Endothelial cell of umbilical vein (primary cell): ENCODE data around the gene OLFML2A. TPM values are rescaled to one million over a fixed set of nuclear protein-coding genes. Genes with fewer than 3 reads are reported as not detected.

Source experiments
- BruUV-seq: library from RNA; stranded (reverse); fragments of 400-500 nt; replicated peaks from 2 replicates; lab custom pipeline; 2021; lab: Mats Ljungman, UMichigan
- CTCF ChIA-PET: fragments of 300-600, 350-600 bp; sonication (Branson Sonifier 250); formaldehyde crosslinking; loops from one replicate; lab custom pipeline; 2021; ENCODE audit warnings: antibody characterized with exemption, inconsistent platforms; lab: Charles Lee
- POLR2A ChIA-PET: fragments of 300-600, 350-600 bp; sonication (Branson Sonifier 250); formaldehyde crosslinking; loops from one replicate; lab custom pipeline; 2021; ENCODE audit warnings: antibody characterized with exemption, inconsistent platforms; lab: Charles Lee
- DNase-seq: peaks from one replicate; pipeline ENCODE4 v3.0.0-alpha.2; 2011; ENCODE audit warnings: low read depth, low spot score
- FAIRE-seq: peaks from 2 replicates; lab custom pipeline; 2011; peaks lifted over from hg19 to GRCh38; lab: Jason Lieb, UNC
- H2AFZ ChIP-seq: 2 replicates; pipeline ENCODE4 v1.6.0; 2012; ENCODE audit warnings: low read depth, low read length, control low read depth, inconsistent platforms
- H3K27ac ChIP-seq: 2 replicates; pipeline ENCODE4 v1.5.1; 2011; ENCODE audit warnings: low read depth, mild to moderate bottlenecking, control low read depth, low read length, moderate library complexity; ENCODE audit not compliant: insufficient read depth
- H3K27me3 ChIP-seq, 2 experiments: 2 replicates each; pipeline versions ENCODE4 v1.6.0 to v1.6.1; 2011; ENCODE audit warnings: low read length in 2 of 2, mixed read lengths in 1 of 2; ENCODE audit not compliant: control insufficient read depth in 2 of 2, insufficient read depth in 2 of 2
- H3K36me3 ChIP-seq, 2 experiments: 2 replicates in 1 of 2; 3 replicates in 1 of 2; pipeline ENCODE4 v1.5.1; 2011; ENCODE audit warnings: low read length in 2 of 2, mild to moderate bottlenecking in 1 of 2, moderate library complexity in 1 of 2; ENCODE audit not compliant: control insufficient read depth in 2 of 2, insufficient read depth in 2 of 2; ENCODE audit errors: extremely low read depth in 1 of 2
- H3K4me1 ChIP-seq: 3 replicates; pipeline ENCODE4 v1.5.1; 2011; ENCODE audit warnings: mild to moderate bottlenecking, low read length; ENCODE audit not compliant: control insufficient read depth, insufficient read depth; ENCODE audit errors: extremely low read depth
- H3K4me2 ChIP-seq: 2 replicates; pipeline ENCODE4 v1.6.1; 2011; ENCODE audit warnings: low read length, control low read depth, mixed read lengths; ENCODE audit not compliant: insufficient read depth
- H3K4me3 ChIP-seq, 3 experiments: fragments of 200-600 bp in 1 of 3; sonication (generic), shearing (Covaris generic) in 1 of 3; replicated peaks in 1 of 3; 2 replicates each; pipeline ENCODE4 v1.5.1; 2011 to 2016; ENCODE audit warnings: control low read depth in 3 of 3, low read length in 3 of 3, mild to moderate bottlenecking in 2 of 3, inconsistent platforms in 1 of 3, low read depth in 1 of 3, moderate library complexity in 1 of 3; ENCODE audit not compliant: insufficient read depth in 1 of 3
- H3K79me2 ChIP-seq: 2 replicates; pipeline ENCODE4 v1.6.0; 2012; ENCODE audit warnings: low read length, inconsistent platforms; ENCODE audit not compliant: control insufficient read depth, insufficient read depth
- H3K9ac ChIP-seq: replicated peaks from 2 replicates; pipeline ENCODE3; 2011; ENCODE audit warnings: low read length, control low read depth; ENCODE audit not compliant: insufficient read depth; ENCODE audit errors: extremely low read depth
- H3K9me1 ChIP-seq: replicated peaks from 3 replicates; pipeline ENCODE4 v1.6.0; 2011; ENCODE audit warnings: mild to moderate bottlenecking, low read length; ENCODE audit not compliant: control insufficient read depth, insufficient read depth; ENCODE audit errors: extremely low read depth
- H3K9me3 ChIP-seq: replicated peaks from 2 replicates; pipeline ENCODE4 v1.5.1; 2012; ENCODE audit warnings: low read length, inconsistent platforms; ENCODE audit not compliant: control insufficient read depth, insufficient read depth
- H4K20me1 ChIP-seq: replicated peaks from 2 replicates; pipeline ENCODE3; 2011; ENCODE audit warnings: mild to moderate bottlenecking, low read length; ENCODE audit not compliant: control insufficient read depth, insufficient read depth; ENCODE audit errors: extremely low read depth
- EZH2 ChIP-seq: IDR thresholded peaks from 2 replicates; pipeline ENCODE4 v1.6.1; 2012; ENCODE audit warnings: borderline replicate concordance, low read depth, mild to moderate bottlenecking, moderate library complexity, low read length, inconsistent platforms; ENCODE audit not compliant: severe bottlenecking
- FOS ChIP-seq: IDR thresholded peaks from 2 replicates; pipeline ENCODE4 v1.6.1; 2011; ENCODE audit warnings: mild to moderate bottlenecking, low read length, moderate library complexity, borderline replicate concordance; ENCODE audit not compliant: insufficient read depth
- GATA2 ChIP-seq: IDR thresholded peaks from 2 replicates; pipeline ENCODE4 v1.7.0; 2011; ENCODE audit warnings: low read depth, mild to moderate bottlenecking, moderate library complexity, mixed read lengths, low read length; ENCODE audit not compliant: insufficient read length, insufficient read depth
- JUN ChIP-seq: IDR thresholded peaks from 2 replicates; pipeline ENCODE4 v1.6.1; 2011; ENCODE audit warnings: borderline replicate concordance, low read depth; ENCODE audit not compliant: insufficient read length, insufficient read depth
- MYC ChIP-seq: IDR thresholded peaks from one replicate; pipeline ENCODE4 v1.6.1; 2011; ENCODE audit warnings: mild to moderate bottlenecking, low read depth, low read length
- POLR2A ChIP-seq: IDR thresholded peaks from 2 replicates; pipeline ENCODE4 v1.6.1; 2012; ENCODE audit warnings: low read depth, mild to moderate bottlenecking, control low read depth, low read length
- POLR2AphosphoS5 ChIP-seq: IDR thresholded peaks from 2 replicates; pipeline ENCODE4 v1.6.1; 2012; ENCODE audit warnings: low read depth, mild to moderate bottlenecking, control low read depth, low read length, moderate library complexity; ENCODE audit not compliant: insufficient read depth
- dilution Hi-C: fragments of 300-500 bp; cut with MboI; formaldehyde crosslinking; loops from one replicate; pipeline ENCODE4 v1.15.0; 2019; ENCODE audit warnings: low sequenced_read_pairs; ENCODE audit not compliant: extremely low pct_ligation_motif_present
- intact Hi-C: fragments of 100-400 bp; cut with micrococcal nuclease; formaldehyde crosslinking; loops from one replicate; pipeline ENCODE4 v1.10.0; 2022
- polyA plus RNA-seq, 4 experiments: library from polyadenylated mRNA; depleted of rRNA in 3 of 4; stranded (reverse) in 3 of 4; unstranded in 1 of 4; fragments of >200 nt; gene quantifications; 2 replicates each; pipeline versions ENCODE4 v1.2.1 to v1.2.3, GENCODE V29; 2011 to 2012; ENCODE audit warnings: missing spikeins in 1 of 4
- total RNA-seq: library from RNA; stranded (reverse); gene quantifications from 2 replicates; pipeline ENCODE4 v1.2.3, GENCODE V29; 2021
- TF ChIP-seq, protein P1 (sequence below): IDR thresholded peaks from 2 replicates; pipeline ENCODE4 v1.6.1; 2011; ENCODE audit not compliant: insufficient read depth, insufficient read length
- TF ChIP-seq, protein P2 (sequence below), 2 donors: IDR thresholded peaks; 1 replicate in 1 of 2; 2 replicates in 1 of 2; pipeline ENCODE4 v1.5.1; 2011; ENCODE audit warnings: low read length in 2 of 2, mild to moderate bottlenecking in 2 of 2, moderate library complexity in 2 of 2, control low read depth in 1 of 2, inconsistent platforms in 1 of 2, low read depth in 1 of 2; ENCODE audit not compliant: insufficient read depth in 1 of 2; ENCODE audit errors: extremely low read depth in 1 of 2

Gene OLFML2A
- total and polyA plus RNA-seq, 2 donors (not counting 3 experiments of a cell fraction or from before 2014, with no cell fraction given): 0.92 to 1.1 TPM

DNA sequence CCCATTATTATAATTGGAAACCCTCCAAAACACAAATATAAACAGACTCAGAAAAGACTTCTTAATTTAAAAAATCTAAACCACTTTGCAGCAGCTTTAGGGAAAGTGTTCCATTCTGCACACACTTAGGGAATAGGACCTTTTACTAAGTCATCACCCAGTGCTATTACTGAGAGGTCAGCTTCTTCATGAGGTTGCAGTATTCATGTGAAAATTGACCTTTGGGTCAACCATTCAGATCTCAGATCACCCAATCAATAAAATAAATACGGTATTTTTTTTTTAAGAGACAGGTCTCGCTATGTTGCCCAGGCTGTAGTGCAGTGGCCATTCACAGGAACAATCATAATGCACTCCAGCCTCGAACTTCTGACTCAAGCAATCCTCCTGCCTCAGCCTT lies 27.6 kb upstream of the OLFML2A start:
- Histone ChIP-seq H3K27ac (no peak overlapping the region), H3K36me3 (no peaks in the 10 kb centered on the region), H3K9ac (no peak overlapping the region), H3K9me1 (no peaks in the 10 kb centered on the region), H3K4me2 (no peak overlapping the region), H3K4me3 (no peak overlapping the region), H3K9me3 (no peaks in the 10 kb centered on the region), H2AFZ (no peak overlapping the region), H3K27me3 (peaks cover 3 to 6% of the 10 kb centered on the region in 2 experiments), H3K79me2 (no peaks in the 10 kb centered on the region), H3K4me1 (no peaks in the 10 kb centered on the region), H4K20me1 (no peaks in the 10 kb centered on the region)
- no TSS peak for BruUV-seq
- dilution Hi-C loops: no loop called here
- DNase-seq: no peak
- intact Hi-C loops: no loop called here
- ChIA-PET POLR2A (interaction anchor here (0.6 kb wide), 1 partner anchor 13 kb away, joined by 3 read pairs; no protein-coding TSS in a partner anchor), CTCF (interaction anchor here (0.6 to 1.4 kb wide), 4 partner anchors 14 to 132 kb away, joined by 3 to 4 read pairs (median 3); partner anchors contain the start of gene WDR38)
- FAIRE-seq: no peak
- TF ChIP-seq MYC (no peak), JUN (no peak), POLR2A (no peak), GATA2 (no peak), POLR2AphosphoS5 (no peak), FOS (no peak), EZH2 (no peak)
- TF ChIP-seq, protein P1, sequence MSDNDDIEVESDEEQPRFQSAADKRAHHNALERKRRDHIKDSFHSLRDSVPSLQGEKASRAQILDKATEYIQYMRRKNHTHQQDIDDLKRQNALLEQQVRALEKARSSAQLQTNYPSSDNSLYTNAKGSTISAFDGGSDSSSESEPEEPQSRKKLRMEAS: no peak

DNA sequence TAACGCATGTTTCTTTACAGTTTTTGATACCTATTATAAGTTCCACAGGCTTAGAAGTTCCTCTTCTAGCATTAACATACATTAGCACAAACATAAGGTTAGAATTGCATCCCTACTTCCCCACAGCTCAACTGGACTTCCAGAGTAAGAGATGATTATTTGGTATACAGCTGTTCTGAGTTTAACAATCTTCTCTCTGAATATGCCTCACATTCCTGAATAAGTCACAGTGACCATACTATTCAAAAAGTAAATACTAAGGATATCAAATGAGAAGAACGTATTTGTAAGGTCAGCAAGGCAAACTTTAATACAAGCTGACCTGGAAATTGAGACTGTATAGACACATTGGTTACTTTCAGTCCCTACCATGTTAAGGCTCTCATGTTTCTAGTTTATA lies 27.2 kb upstream of the OLFML2A start:
- CTCF ChIA-PET: interaction anchor here (0.6 to 1.1 kb wide), 2 partner anchors 103 to 133 kb away, joined by 3 read pairs; partner anchors contain the start of gene WDR38
- Histone ChIP-seq H3K9me3 (no peaks in the 10 kb centered on the region), H3K9ac (no peak overlapping the region), H3K36me3 (no peaks in the 10 kb centered on the region), H4K20me1 (no peaks in the 10 kb centered on the region), H3K4me1 (no peaks in the 10 kb centered on the region), H3K27ac (no peak overlapping the region), H3K4me2 (no peak overlapping the region), H3K79me2 (no peaks in the 10 kb centered on the region), H3K27me3 (peaks cover 7 to 11% of the 10 kb centered on the region in 2 experiments), H3K9me1 (no peaks in the 10 kb centered on the region), H3K4me3 (no peak overlapping the region), H2AFZ (no peak overlapping the region)
- DNase-seq: no peak
- intact Hi-C loops (no loop called here), dilution Hi-C loops (no loop called here)
- POLR2A ChIA-PET: no interaction called here
- no TSS peak for BruUV-seq
- no peak for TF ChIP-seq POLR2A
- TF ChIP-seq MYC: no peak
- TF ChIP-seq GATA2: no peak
- no peak for TF ChIP-seq FOS
- TF ChIP-seq, protein P2, sequence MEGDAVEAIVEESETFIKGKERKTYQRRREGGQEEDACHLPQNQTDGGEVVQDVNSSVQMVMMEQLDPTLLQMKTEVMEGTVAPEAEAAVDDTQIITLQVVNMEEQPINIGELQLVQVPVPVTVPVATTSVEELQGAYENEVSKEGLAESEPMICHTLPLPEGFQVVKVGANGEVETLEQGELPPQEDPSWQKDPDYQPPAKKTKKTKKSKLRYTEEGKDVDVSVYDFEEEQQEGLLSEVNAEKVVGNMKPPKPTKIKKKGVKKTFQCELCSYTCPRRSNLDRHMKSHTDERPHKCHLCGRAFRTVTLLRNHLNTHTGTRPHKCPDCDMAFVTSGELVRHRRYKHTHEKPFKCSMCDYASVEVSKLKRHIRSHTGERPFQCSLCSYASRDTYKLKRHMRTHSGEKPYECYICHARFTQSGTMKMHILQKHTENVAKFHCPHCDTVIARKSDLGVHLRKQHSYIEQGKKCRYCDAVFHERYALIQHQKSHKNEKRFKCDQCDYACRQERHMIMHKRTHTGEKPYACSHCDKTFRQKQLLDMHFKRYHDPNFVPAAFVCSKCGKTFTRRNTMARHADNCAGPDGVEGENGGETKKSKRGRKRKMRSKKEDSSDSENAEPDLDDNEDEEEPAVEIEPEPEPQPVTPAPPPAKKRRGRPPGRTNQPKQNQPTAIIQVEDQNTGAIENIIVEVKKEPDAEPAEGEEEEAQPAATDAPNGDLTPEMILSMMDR (IDR thresholded peaks at IDR 0.05; ENCODE audit: extremely low read depth in 1 of 2, insufficient read depth in 1 of 2, low read depth in 1 of 2, low read length in 2 of 2): no peak
- no peak for TF ChIP-seq JUN
- no peak for TF ChIP-seq POLR2AphosphoS5
- TF ChIP-seq EZH2: no peak
- TF ChIP-seq, protein P1: no peak
- no peak for FAIRE-seq
